Measurements from ENCODE around the gene PTPRK. TPM values are rescaled to one million over a fixed set of nuclear protein-coding genes. Genes with fewer than 3 reads are reported as not detected.

PTPRK gene
- total RNA-seq, 5 donors from 2014 or later (not counting 1 experiment from before 2014, with no cell fraction given) = 2.1 to 11.1 (median 7.3) TPM

- Histone ChIP-seq H3K4me1 (ENCODE audit: control insufficient read depth in 1 of 2, extremely low read depth in 1 of 2, insufficient read depth in 2 of 2, low read length in 2 of 2) (no peaks in the 10 kb centered on the region), H3K36me3 (ENCODE audit: control insufficient read depth in 2 of 2, extremely low read depth in 1 of 2, insufficient read depth in 1 of 2, low read length in 1 of 2) (no peaks in the 10 kb centered on the region), H3K27me3 (replicated peaks in 1 of 2; ENCODE audit: control insufficient read depth in 2 of 2, extremely low read depth in 1 of 2, insufficient read depth in 2 of 2, low read length in 1 of 2) (peaks cover 0 to 6% of the 10 kb centered on the region in 2 experiments), H3K4me3 (ENCODE audit: control insufficient read depth in 1 of 2, extremely low read depth in 1 of 2, low read length in 1 of 2) (no peak overlapping the region), H3K9me3 (no peaks in the 10 kb centered on the region), H3K27ac (ENCODE audit: low read length) (no peak overlapping the region)
- POLR2A ChIA-PET = no interaction called here
- Mint-ChIP-seq H3K27me3 (peaks cover 0 to 8% of the 10 kb centered on the region in 2 donors), H3K9me3 (no peaks in the 10 kb centered on the region), H3K4me3 (no peak overlapping the region), H3K27ac (no peak overlapping the region), H3K36me3 (no peaks in the 10 kb centered on the region), H3K4me1 (no peaks in the 10 kb centered on the region)
- ATAC-seq (replicated peaks in 1 of 4) (no peak), DNase-seq (no peak)
- CTCF ChIA-PET = no interaction called here
- WGBS (ENCODE audit: insufficient coverage) = 94% methylated on average over 2 of the region's 3 CpGs
These were observed 16.3 kb downstream of the PTPRK start for GRCh38 chr6:128504003-128504654.

DNA sequence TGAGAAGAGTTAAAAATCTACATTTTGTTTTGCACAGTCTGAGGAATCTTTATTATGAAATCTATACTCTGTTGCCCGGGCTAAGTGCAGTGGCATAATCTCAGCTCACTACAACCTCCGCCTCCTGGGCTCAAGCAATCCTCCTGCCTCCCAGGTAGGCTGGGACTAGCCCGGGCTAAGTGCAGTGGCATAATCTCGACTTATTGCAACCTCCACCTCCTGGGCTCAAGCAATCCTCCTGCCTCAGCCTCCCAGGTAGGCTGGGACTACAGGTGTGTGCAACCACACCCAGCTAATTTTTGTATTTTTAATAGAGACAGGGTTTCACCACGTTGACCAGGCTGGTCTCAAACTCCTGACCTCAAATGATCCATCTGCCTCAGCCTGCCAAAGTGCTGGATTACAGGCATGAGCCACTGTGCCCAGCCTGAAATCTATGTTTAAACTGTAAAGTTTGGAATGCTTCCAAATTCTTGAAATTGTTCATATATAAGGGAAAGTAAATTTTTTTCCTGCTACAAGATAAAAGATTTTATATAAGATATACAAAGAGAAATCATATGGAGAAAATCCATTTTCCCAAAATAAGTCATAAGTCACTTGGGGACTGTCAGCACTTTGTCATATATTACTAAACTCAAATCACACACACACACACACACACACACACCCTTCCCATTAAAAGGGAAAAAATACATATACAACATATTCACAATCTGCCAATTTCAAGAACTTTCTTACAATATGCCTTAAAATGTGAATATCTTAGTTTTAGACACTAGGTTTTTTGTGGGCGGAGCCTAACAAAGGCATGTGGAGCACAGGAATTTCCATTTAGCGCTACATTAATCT, 19.4 kb downstream of the PTPRK start:
- peaks cover 0 to 6% of the 10 kb centered on the region in 2 experiments for H3K27me3 ChIP-seq (replicated peaks in 1 of 2; ENCODE audit: control insufficient read depth in 2 of 2, extremely low read depth in 1 of 2, insufficient read depth in 2 of 2, low read length in 1 of 2)
- H3K4me1 ChIP-seq (ENCODE audit: control insufficient read depth in 1 of 2, extremely low read depth in 1 of 2, insufficient read depth in 2 of 2, low read length in 2 of 2) = no peaks in the 10 kb centered on the region
- no peaks in the 10 kb centered on the region for H3K9me3 ChIP-seq
- Mint-ChIP-seq H3K4me1 (no peaks in the 10 kb centered on the region), H3K27ac (no peak overlapping the region), H3K9me3 (no peaks in the 10 kb centered on the region), H3K36me3 (no peaks in the 10 kb centered on the region), H3K27me3 (peaks cover 0 to 5% of the 10 kb centered on the region in 2 donors), H3K4me3 (no peak overlapping the region)
- DNase-seq = no peak
- H3K36me3 ChIP-seq (ENCODE audit: control insufficient read depth in 2 of 2, extremely low read depth in 1 of 2, insufficient read depth in 1 of 2, low read length in 1 of 2) = no peaks in the 10 kb centered on the region
- ChIA-PET POLR2A (no interaction called here), CTCF (interaction anchor here in 1 of 2 donors (0.7 kb wide), 1 partner anchor 1072 kb away, joined by 3 read pairs; no protein-coding TSS in a partner anchor)
- 100% methylated on average over 1 of the region's 7 CpGs for WGBS (ENCODE audit: insufficient coverage)
- ATAC-seq (replicated peaks in 1 of 4) = no peak
- H3K27ac ChIP-seq (ENCODE audit: low read length) = no peak overlapping the region
- no peak overlapping the region for H3K4me3 ChIP-seq (ENCODE audit: control insufficient read depth in 1 of 2, extremely low read depth in 1 of 2, low read length in 1 of 2)

- Mint-ChIP-seq H3K27ac (no peak overlapping the region), H3K36me3 (no peaks in the 10 kb centered on the region), H3K27me3 (peaks cover 0 to 5% of the 10 kb centered on the region in 2 donors), H3K4me1 (no peaks in the 10 kb centered on the region), H3K9me3 (no peaks in the 10 kb centered on the region), H3K4me3 (no peak overlapping the region)
- DNase-seq = no peak
- no peaks in the 10 kb centered on the region for H3K36me3 ChIP-seq (ENCODE audit: control insufficient read depth in 2 of 2, extremely low read depth in 1 of 2, insufficient read depth in 1 of 2, low read length in 1 of 2)
- H3K27me3 ChIP-seq (replicated peaks in 1 of 2; ENCODE audit: control insufficient read depth in 2 of 2, extremely low read depth in 1 of 2, insufficient read depth in 2 of 2, low read length in 1 of 2) = peaks cover 0 to 6% of the 10 kb centered on the region in 2 experiments
- no peaks in the 10 kb centered on the region for H3K9me3 ChIP-seq
- no peaks in the 10 kb centered on the region for H3K4me1 ChIP-seq (ENCODE audit: control insufficient read depth in 1 of 2, extremely low read depth in 1 of 2, insufficient read depth in 2 of 2, low read length in 2 of 2)
- ATAC-seq (replicated peaks in 1 of 4) = no peak
- no peak overlapping the region for H3K4me3 ChIP-seq (ENCODE audit: control insufficient read depth in 1 of 2, extremely low read depth in 1 of 2, low read length in 1 of 2)
- ChIA-PET CTCF (no interaction called here), POLR2A (no interaction called here)
- no peak overlapping the region for H3K27ac ChIP-seq (ENCODE audit: low read length)
These were observed 20.4 kb downstream of the PTPRK start for GRCh38 chr6:128500014-128500413.

DNA sequence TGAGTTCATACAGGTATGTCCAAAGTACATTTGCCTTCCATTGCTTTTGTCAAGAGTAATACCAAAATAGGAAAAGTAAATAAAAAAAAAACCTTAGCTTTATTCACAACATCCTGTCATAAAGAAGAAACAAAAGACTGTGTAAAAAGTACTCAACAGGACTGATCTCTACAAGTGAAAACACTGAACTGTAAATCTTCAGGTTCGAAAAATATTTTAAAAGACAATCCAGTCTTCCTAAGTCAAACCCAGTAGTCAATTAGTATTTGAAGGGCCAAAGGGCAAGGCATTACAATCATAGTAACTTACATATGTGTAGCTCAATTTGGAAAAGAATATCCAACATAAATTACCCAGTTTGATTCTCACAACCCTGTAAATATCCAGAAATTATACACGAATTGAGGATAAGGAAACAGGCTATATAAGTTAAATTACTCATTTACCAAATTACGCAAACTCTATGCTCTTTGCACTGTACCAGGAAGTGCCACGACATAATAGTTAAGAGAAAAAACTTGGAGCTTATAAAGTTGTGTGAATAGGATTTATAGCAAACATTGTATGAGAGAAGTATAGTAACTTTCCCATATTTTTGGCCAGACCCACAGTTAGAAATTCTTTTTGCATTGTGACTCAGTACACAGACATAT, 21.2 kb downstream of the PTPRK start:
- ATAC-seq (replicated peaks in 1 of 4) (no peak), DNase-seq (no peak)
- POLR2A ChIA-PET = no interaction called here
- Mint-ChIP-seq H3K27ac (no peak overlapping the region), H3K4me1 (no peaks in the 10 kb centered on the region), H3K4me3 (no peak overlapping the region), H3K9me3 (no peaks in the 10 kb centered on the region), H3K36me3 (no peaks in the 10 kb centered on the region), H3K27me3 (peaks cover 0 to 5% of the 10 kb centered on the region in 2 donors)
- Histone ChIP-seq H3K9me3 (no peaks in the 10 kb centered on the region), H3K36me3 (ENCODE audit: control insufficient read depth in 2 of 2, extremely low read depth in 1 of 2, insufficient read depth in 1 of 2, low read length in 1 of 2) (no peaks in the 10 kb centered on the region), H3K4me1 (ENCODE audit: control insufficient read depth in 1 of 2, extremely low read depth in 1 of 2, insufficient read depth in 2 of 2, low read length in 2 of 2) (no peaks in the 10 kb centered on the region), H3K27ac (ENCODE audit: low read length) (no peak overlapping the region), H3K4me3 (ENCODE audit: control insufficient read depth in 1 of 2, extremely low read depth in 1 of 2, low read length in 1 of 2) (no peak overlapping the region), H3K27me3 (replicated peaks in 1 of 2; ENCODE audit: control insufficient read depth in 2 of 2, extremely low read depth in 1 of 2, insufficient read depth in 2 of 2, low read length in 1 of 2) (peaks cover 0 to 6% of the 10 kb centered on the region in 2 experiments)
- WGBS (ENCODE audit: insufficient coverage) = no CpG with 5 or more reads among the region's 4 CpGs
- CTCF ChIA-PET = interaction anchor here (0.5 to 1.3 kb wide), 3 partner anchors 20 to 644 kb away, joined by 3 to 4 read pairs (median 3); no protein-coding TSS in a partner anchor

GRCh38 chr6:128498234-128498633, 22.2 kb downstream of the PTPRK start:
- WGBS (ENCODE audit: insufficient coverage) = 62% methylated on average over 2 of the region's 2 CpGs
- DNase-seq (no peak), ATAC-seq (replicated peaks in 1 of 4) (no peak)
- no peaks in the 10 kb centered on the region for H3K36me3 Mint-ChIP-seq
- peaks cover 0 to 6% of the 10 kb centered on the region in 2 experiments for H3K27me3 ChIP-seq (replicated peaks in 1 of 2; ENCODE audit: control insufficient read depth in 2 of 2, extremely low read depth in 1 of 2, insufficient read depth in 2 of 2, low read length in 1 of 2)
- H3K27ac ChIP-seq (ENCODE audit: low read length) = no peak overlapping the region
- no peaks in the 10 kb centered on the region for H3K4me1 Mint-ChIP-seq
- H3K4me1 ChIP-seq (ENCODE audit: control insufficient read depth in 1 of 2, extremely low read depth in 1 of 2, insufficient read depth in 2 of 2, low read length in 2 of 2) = no peaks in the 10 kb centered on the region
- no peaks in the 10 kb centered on the region for H3K9me3 ChIP-seq
- H3K4me3 ChIP-seq (ENCODE audit: control insufficient read depth in 1 of 2, extremely low read depth in 1 of 2, low read length in 1 of 2) = no peak overlapping the region
- H3K4me3 Mint-ChIP-seq = no peak overlapping the region
- ChIA-PET CTCF (interaction anchor here in 1 of 2 donors (1.3 kb wide), 1 partner anchor 19 kb away, joined by 3 read pairs; no protein-coding TSS in a partner anchor), POLR2A (no interaction called here)
- no peaks in the 10 kb centered on the region for H3K9me3 Mint-ChIP-seq
- peaks cover 3 to 7% of the 10 kb centered on the region in 2 donors for H3K27me3 Mint-ChIP-seq
- H3K36me3 ChIP-seq (ENCODE audit: control insufficient read depth in 2 of 2, extremely low read depth in 1 of 2, insufficient read depth in 1 of 2, low read length in 1 of 2) = no peaks in the 10 kb centered on the region
- H3K27ac Mint-ChIP-seq = no peak overlapping the region

GRCh38 chr6:128495536-128496333, 24.7 kb downstream of the PTPRK start:
- Histone ChIP-seq H3K4me3 (ENCODE audit: control insufficient read depth in 1 of 2, extremely low read depth in 1 of 2, low read length in 1 of 2) (no peak overlapping the region), H3K4me1 (ENCODE audit: control insufficient read depth in 1 of 2, extremely low read depth in 1 of 2, insufficient read depth in 2 of 2, low read length in 2 of 2) (no peaks in the 10 kb centered on the region), H3K36me3 (ENCODE audit: control insufficient read depth in 2 of 2, extremely low read depth in 1 of 2, insufficient read depth in 1 of 2, low read length in 1 of 2) (no peaks in the 10 kb centered on the region), H3K27ac (ENCODE audit: low read length) (no peak overlapping the region), H3K27me3 (replicated peaks in 1 of 2; ENCODE audit: control insufficient read depth in 2 of 2, extremely low read depth in 1 of 2, insufficient read depth in 2 of 2, low read length in 1 of 2) (peaks cover 0 to 2% of the 10 kb centered on the region in 2 experiments), H3K9me3 (no peaks in the 10 kb centered on the region)
- H3K9me3 Mint-ChIP-seq = no peaks in the 10 kb centered on the region
- CTCF ChIA-PET = no interaction called here
- no peaks in the 10 kb centered on the region for H3K36me3 Mint-ChIP-seq
- DNase-seq (no peak), ATAC-seq (replicated peaks in 1 of 4) (no peak)
- H3K4me3 Mint-ChIP-seq = no peak overlapping the region
- no peak overlapping the region for H3K27ac Mint-ChIP-seq
- H3K4me1 Mint-ChIP-seq = peaks cover 2 to 6% (median 2%) of the 10 kb centered on the region in 3 donors
- 74% methylated on average over 5 of the region's 6 CpGs for WGBS (ENCODE audit: insufficient coverage)
- POLR2A ChIA-PET = no interaction called here
- H3K27me3 Mint-ChIP-seq = peaks cover 3 to 9% of the 10 kb centered on the region in 2 donors
